ENCODE data around the gene CASD1. TPM values are rescaled to one million over a fixed set of nuclear protein-coding genes. Genes with fewer than 3 reads are reported as not detected.

Gene CASD1
- total and polyA plus RNA-seq, 4 donors = 9.6 to 73.9 (median 26.3) TPM

- peaks cover 0 to 4% (median 1%) of the 10 kb centered on the region in 4 donors for H3K9me3 ChIP-seq (ENCODE audit: control insufficient read depth in 4 of 4, insufficient read depth in 3 of 4, low read length in 3 of 4)
- WGBS, 2 donors = 83 to 93% methylated on average over 1 of the region's 1 CpG
- no peak overlapping the region for H3K4me3 ChIP-seq
- no peak for TF ChIP-seq CTCF (IDR thresholded peaks at IDR 0.05; ENCODE audit: control extremely low read depth, extremely low read depth)
- no peak overlapping the region for H3K27ac ChIP-seq (ENCODE audit: low read depth in 1 of 2, low read length in 1 of 2)
- no peaks in the 10 kb centered on the region for H3K27me3 ChIP-seq (ENCODE audit: control insufficient read depth in 3 of 3, insufficient read depth in 3 of 3, low read length in 2 of 3)
- no peaks in the 10 kb centered on the region for H3K36me3 ChIP-seq (ENCODE audit: control insufficient read depth in 4 of 4, insufficient read depth in 4 of 4, low read length in 4 of 4)
- H3K4me1 ChIP-seq (ENCODE audit: control insufficient read depth in 5 of 5, insufficient read depth in 5 of 5, low read length in 5 of 5) = no peaks in the 10 kb centered on the region
- no peak overlapping the region for H3K9ac ChIP-seq (ENCODE audit: insufficient read depth in 1 of 2, low read length in 2 of 2)
- ATAC-seq (ENCODE audit: insufficient read depth, low FRiP score) (no peak), DNase-seq (no peak)
Observed at GRCh38 chr7:94472608-94473007, 37.0 kb upstream of the CASD1 start.

GRCh38 chr7:94476251-94476840, 33.3 kb upstream of the CASD1 start:
- WGBS, 2 donors = 74 to 89% methylated on average over 5 of the region's 5 CpGs
- no peak overlapping the region for H3K4me3 ChIP-seq
- no peak for ATAC-seq (ENCODE audit: insufficient read depth, low FRiP score)
- no peaks in the 10 kb centered on the region for H3K36me3 ChIP-seq (ENCODE audit: control insufficient read depth in 4 of 4, insufficient read depth in 4 of 4, low read length in 4 of 4)
- no peak overlapping the region for H3K9ac ChIP-seq (ENCODE audit: insufficient read depth in 1 of 2, low read length in 2 of 2)
- peaks cover 0 to 2% (median 0%) of the 10 kb centered on the region in 4 donors for H3K9me3 ChIP-seq (ENCODE audit: control insufficient read depth in 4 of 4, insufficient read depth in 3 of 4, low read length in 3 of 4)
- H3K4me1 ChIP-seq (ENCODE audit: control insufficient read depth in 5 of 5, insufficient read depth in 5 of 5, low read length in 5 of 5) = no peaks in the 10 kb centered on the region
- no peak for TF ChIP-seq CTCF (IDR thresholded peaks at IDR 0.05; ENCODE audit: control extremely low read depth, extremely low read depth)
- H3K27ac ChIP-seq (ENCODE audit: low read depth in 1 of 2, low read length in 1 of 2) = no peak overlapping the region
- H3K27me3 ChIP-seq (ENCODE audit: control insufficient read depth in 3 of 3, insufficient read depth in 3 of 3, low read length in 2 of 3) = no peaks in the 10 kb centered on the region
- no peak for DNase-seq

- ATAC-seq (ENCODE audit: insufficient read depth, low FRiP score) (no peak), DNase-seq (no peak)
- Histone ChIP-seq H3K9ac (ENCODE audit: insufficient read depth in 1 of 2, low read length in 2 of 2) (no peak overlapping the region), H3K4me3 (no peak overlapping the region), H3K36me3 (ENCODE audit: control insufficient read depth in 4 of 4, insufficient read depth in 4 of 4, low read length in 4 of 4) (no peaks in the 10 kb centered on the region), H3K9me3 (ENCODE audit: control insufficient read depth in 4 of 4, insufficient read depth in 3 of 4, low read length in 3 of 4) (no peaks in the 10 kb centered on the region), H3K27me3 (ENCODE audit: control insufficient read depth in 3 of 3, insufficient read depth in 3 of 3, low read length in 2 of 3) (no peaks in the 10 kb centered on the region), H3K27ac (ENCODE audit: low read depth in 1 of 2, low read length in 1 of 2) (no peak overlapping the region), H3K4me1 (ENCODE audit: control insufficient read depth in 5 of 5, insufficient read depth in 5 of 5, low read length in 5 of 5) (no peaks in the 10 kb centered on the region)
- 57 to 66% methylated on average over 1 of the region's 1 CpG for WGBS, 2 donors
- TF ChIP-seq CTCF (IDR thresholded peaks at IDR 0.05; ENCODE audit: control extremely low read depth, extremely low read depth) = no peak
Observed at GRCh38 chr7:94477878-94478277, 31.7 kb upstream of the CASD1 start.
